NOMO-1 treated with DMSO at 0.1 percent for 48 hours (cell line): Measurements from ENCODE around the gene ABCG4.
A peak's percentile ranks its signal among the peaks of the same experiment; 100 is the strongest.
"Not testable (repeated sequence)": the region's sequence is repeated elsewhere in the genome, so short reads cannot be mapped to it uniquely, and the experiment has no call there.

ENCODE experiments used
- DNase-seq: peaks from one replicate; lab custom pipeline; 2025; ENCODE audit not compliant: unreplicated experiment; lab: John Stamatoyannopoulos, UW

Gene ABCG4

DNA sequence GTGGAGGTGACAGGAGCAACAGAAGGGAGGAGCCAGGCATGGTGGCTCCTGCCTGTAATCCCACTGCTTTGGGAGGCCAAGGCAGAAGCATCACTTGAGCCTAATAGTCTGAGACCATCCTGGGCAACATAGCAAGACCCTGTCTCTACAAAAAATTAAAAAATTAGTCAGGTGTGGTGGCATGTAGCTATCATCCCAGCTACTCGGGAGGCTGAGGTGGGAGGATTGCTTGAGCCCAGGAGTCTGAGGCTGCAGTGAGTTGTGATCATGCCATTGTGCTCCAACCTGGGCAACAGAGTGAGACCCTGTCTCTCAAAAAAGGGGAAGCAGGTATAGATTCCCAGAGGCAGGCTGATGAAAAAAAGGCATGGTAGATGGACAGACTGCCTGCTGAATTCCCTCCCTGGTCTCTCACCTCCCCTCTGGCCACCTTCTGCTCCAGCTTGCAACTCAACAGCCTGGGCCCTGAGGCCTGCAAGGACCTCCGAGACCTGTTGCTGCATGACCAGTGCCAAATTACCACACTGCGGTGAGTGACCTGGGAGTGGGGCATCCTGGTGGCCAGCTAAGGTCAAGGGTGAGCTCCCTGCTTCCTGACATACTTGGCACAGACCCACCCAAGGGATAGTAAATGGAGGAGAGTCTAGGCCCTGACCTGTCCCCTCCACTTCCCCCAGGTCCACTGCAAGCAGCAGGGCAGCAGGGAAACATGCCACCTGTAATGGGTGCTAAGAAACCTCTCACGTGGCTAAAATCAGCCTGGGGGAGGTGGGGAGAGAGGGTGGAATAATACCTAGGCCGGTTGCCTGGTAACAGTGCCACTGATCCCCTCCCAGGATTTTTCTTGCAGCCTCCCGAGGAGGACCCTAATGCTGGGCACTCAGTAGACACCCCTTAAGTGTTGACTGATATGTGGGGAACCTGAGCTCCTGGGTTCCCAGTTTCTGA, 32.2 kb downstream of the ABCG4 start:
- DNase-seq, result no peak

DNA sequence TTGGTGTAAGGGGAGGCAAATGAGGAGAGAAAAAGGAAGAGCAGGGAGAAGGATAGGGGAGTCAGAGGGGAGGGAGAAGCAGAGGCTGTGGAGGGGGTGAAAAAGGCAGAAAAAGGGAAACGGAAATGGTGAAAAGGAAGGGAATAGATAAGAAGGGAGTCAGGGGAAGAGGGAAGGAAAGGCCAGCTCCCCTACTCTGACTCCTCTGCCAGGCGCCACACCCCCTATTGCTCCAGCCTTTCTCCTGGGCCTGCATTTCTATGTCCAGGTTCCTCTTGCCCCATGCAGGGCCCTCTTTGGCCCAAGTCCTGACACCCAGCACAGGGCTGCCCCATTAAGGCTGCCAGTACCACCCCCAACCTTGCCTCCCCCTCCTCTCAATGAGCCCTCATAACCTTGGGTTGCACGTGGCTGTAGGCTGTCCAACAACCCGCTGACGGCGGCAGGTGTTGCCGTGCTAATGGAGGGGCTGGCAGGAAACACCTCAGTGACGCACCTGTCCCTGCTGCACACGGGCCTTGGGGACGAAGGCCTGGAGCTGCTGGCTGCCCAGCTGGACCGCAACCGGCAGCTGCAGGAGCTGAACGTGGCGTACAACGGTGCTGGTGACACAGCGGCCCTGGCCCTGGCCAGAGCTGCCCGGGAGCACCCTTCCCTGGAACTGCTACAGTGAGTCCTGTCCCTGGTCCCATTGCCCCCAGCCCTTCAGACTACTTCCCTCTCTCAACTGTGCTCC, 33.0 kb downstream of the ABCG4 start:
- no peak for DNase-seq

DNA sequence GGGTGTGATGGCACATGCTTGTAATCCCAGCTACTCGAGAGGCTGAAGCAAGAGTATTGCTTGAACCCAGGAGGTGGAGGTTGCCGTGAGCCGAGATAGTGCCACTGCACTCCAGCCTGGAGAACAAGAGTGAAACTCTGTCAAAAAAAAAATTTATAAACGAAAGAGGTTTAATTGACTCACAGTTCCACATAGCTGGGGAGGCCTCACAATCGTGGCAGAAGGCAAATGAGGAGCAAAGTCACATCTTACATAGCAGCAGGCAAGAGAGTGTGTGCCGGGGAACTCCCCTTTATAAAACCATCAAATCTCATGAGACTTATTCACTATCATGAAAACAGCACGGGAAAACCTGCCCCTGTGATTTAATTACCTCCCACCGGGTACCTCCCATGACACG, 35.5 kb downstream of the ABCG4 start:
- DNase-seq, result not testable (repeated sequence)

DNA sequence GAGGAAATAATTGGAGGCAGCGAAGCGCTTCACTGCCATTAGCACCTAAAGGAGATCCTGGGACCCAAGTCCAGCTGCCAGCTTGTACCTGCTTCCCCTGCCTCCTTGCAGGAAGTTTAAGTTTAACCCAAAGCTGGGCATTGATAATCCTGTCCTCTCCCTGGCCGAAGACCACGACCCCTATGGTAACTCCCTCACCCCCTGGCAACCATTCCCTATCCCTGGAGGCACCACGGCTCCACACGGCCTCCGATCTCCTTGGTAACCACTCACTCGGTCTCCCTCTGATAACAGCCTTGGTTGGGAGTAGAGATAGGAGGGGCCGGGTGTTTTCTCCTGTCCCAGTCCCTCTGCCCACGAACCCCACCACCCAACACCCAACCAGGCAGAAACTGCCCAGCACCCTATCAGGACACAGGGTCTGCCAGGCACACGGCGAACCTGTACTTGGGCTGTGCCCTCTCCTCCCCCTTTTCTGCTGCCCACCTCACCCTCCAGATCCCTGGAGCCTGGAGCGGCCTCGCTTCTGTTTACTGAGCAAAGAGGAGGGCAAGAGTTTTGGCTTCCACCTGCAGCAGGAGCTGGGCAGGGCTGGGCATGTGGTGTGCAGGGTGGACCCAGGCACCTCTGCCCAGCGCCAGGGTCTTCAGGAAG, 37.3 kb downstream of the ABCG4 start:
- no peak for DNase-seq

DNA sequence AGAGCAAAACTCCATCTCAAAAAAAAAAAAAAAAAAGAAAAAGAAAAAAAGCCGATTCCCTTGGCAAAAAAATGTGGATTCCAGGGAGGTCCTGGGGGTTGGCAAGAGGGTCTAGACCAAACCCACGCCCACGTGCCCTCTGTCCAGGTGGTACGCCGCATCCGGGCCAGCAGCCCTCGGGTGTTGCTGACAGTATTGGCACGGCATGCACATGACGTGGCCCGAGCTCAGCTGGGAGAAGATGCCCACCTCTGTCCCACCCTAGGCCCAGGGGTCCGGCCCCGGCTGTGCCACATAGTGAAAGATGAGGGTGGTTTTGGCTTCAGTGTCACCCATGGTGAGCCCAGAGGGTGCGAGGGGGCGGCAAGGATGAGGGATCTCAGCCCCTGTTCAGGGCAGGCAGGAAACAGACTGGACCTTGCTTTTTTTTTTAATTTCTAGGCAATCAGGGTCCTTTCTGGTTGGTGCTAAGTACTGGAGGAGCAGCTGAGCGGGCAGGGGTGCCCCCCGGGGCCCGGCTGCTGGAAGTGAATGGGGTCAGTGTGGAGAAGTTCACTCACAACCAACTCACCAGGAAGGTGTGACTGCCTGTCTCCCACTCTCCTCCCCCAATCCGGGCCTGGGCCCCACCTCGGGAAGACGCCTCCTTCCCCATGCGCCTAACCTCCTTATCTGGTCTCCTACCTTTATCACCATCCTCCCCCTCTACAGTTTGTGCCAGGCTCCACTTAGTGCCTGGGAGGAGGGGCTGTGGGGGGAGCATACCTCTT, 38.5 kb downstream of the ABCG4 start:
- DNase-seq, result no peak

DNA sequence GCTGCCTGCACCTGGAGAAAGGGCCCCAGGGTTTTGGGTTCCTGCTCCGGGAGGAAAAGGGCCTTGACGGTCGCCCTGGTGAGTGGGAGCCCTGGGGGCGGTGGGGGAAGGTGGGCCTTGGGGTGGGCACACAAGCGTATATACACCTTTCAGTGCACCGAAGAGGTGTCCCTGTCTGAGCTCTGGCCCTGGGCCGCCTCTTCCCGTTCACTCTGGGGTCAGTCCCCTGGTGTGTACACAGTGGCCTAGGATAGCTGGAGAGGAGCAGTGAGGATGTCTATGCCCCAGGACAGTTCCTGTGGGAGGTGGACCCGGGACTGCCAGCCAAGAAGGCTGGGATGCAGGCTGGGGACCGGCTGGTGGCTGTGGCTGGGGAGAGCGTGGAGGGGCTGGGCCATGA, 39.2 kb downstream of the ABCG4 start:
- no peak for DNase-seq

DNA sequence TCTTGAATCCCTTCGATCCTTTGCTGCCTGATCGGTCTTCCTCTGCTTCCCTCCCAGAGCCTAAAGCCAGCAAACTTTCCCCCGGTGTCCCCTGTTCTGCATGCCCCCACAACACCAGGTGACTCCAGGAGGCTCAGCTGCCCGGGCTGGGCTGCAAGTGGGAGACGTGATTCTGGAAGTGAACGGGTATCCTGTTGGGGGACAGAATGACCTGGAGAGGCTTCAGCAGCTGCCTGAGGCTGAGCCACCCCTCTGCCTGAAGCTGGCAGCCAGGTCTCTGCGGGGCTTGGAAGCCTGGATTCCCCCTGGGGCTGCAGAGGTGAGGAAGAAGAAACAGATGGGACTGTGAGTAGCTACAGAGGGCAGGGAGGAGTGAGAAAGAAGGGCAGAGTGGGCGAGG, 40.0 kb downstream of the ABCG4 start:
- no peak for DNase-seq

DNA sequence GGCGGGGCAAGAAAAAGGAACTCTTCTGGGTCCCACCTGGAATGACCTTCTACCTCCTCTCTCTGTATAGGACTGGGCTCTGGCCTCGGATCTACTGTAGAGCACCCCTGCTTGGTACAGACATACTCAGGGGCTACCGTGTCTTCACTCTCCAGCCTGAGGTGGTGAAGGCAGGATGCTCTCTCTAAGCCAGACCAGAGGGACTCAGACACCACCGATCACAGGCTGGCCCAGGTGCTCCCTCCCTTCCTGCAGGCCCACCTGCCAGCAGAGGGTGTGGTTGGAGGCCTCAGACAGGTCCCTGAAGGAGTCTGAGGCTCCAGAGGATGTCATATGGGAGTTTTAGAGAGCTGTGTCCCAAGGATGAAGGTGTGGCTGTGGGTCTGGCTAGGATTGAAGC, 40.5 kb downstream of the ABCG4 start:
- DNase-seq, result no peak

DNA sequence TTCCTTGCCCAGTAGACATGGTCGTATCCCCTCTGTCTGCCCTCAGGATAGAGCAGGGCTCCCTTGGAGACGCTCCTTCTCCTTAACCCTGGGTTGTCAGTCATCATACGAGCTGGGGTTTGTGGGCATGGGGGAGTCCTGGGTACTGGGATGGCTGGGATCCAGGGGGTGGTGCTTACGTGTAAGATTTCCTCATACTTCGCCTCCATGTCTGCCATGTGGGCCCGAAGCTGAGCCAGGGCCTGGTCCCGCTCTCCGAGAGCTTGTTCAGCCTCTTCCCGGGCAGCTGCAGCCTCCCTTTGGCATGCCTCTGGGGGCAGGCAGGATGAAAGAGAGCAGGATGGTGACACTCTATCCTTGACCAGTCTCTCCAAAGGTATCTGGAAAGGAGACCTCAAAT, 41.7 kb downstream of the ABCG4 start:
- no peak for DNase-seq

DNA sequence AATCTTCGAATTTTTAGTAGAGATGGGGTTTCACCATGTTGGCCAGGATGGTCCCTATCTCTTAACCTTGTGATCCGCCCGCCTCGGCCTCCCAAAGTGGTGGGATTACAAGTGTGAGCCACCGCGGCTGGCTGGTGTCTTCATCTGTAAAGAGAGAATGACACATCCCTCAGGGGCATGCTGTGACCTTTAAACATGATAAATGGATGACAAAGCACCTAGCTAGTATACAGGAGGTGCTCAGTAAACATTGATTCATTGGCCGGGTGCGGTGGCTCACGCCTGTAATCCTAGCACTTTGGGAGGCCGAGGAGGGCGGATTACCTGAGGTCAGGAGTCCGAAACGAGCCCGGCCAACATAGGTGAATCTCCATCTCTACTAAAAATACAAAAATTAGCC, 42.4 kb downstream of the ABCG4 start:
- DNase-seq, result not testable (repeated sequence)

DNA sequence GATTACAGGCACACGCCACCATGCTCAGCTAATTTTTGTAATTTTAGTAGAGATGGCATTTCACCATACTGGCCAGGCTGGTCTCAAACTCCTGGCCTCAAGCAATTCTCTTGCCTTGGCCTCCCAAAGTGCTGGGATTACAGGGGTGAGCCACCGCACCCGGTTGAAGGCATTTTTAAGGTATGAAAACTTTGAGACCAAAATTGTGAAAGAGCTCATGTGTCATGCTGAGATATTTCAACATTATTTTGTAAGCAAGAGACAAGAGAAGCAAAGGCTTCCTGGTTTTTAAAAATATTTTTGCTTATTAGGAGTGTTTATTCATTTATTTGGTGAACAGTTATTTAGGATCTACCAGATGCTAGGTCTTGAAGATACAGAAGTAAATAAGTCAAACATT, 43.3 kb downstream of the ABCG4 start:
- peak; percentile 69 for DNase-seq

DNA sequence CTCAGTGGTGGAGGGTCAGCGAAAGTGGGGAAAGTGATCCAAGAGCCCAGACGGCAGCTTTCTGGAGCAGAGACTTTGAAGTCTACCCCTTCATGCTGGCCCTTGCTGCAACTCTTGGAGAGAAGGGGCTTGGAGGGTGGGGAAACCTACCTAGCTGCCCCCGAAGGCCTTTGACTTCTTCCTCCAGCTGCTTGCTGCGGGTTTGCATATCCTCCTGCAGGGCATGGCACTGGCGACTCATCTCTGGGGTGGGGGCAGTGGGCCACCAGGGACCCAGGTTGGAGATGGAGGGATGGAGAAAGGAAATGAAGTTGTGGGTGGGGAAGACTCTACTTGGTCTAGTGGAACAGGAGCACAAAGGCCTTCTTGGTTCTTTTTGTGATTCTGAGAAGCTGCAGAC, 44.1 kb downstream of the ABCG4 start:
- DNase-seq, result no peak

DNA sequence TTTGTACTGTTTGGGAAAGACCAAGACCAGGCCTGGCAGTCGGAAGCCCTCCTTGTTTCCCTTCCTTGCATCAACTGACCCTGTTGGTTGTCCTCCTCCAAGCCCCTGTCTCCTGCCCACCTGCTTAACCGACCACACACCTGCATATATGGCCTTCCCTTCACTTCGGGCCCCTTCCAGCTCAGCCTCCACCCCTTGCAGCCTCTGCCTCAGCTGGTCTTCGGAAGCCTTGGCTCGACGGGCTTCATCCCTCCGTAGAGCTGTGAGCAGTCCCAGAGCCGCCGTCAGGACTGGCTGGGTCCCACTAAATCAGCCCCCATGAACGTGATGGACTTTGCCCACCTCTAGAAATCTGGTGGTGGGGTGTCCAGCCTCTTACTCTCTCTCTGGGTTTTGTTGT, 44.8 kb downstream of the ABCG4 start:
- no peak for DNase-seq

DNA sequence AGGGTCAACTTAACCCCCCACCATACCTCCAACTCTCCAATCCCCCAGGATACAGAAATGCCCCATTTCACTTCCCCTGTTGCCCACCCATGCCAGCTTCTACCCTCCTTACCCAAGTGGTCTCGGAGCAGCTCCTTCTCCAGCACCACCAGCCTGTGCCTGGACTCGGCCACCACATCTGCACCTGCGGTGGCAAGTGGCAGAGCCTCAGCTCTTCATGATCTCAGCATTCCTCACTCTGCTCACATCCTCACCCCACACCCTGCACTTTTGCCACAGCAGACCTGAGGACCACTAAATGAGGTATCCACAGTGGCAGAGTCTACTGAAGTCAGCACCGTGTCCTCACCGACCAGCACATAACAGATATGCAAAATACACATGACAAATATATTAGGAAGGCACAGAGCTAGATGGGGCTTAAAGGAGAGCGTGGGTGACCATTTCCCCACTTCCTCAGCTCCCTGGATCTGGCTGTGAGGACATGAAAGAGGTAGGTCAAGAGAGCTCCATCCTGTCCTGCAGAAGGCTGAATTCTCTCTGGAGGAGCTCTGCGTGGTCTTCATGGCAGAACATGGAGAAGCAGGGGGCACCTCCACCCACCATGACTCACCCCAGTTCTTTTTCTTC, 46.1 kb downstream of the ABCG4 start:
- DNase-seq, result no peak

DNA sequence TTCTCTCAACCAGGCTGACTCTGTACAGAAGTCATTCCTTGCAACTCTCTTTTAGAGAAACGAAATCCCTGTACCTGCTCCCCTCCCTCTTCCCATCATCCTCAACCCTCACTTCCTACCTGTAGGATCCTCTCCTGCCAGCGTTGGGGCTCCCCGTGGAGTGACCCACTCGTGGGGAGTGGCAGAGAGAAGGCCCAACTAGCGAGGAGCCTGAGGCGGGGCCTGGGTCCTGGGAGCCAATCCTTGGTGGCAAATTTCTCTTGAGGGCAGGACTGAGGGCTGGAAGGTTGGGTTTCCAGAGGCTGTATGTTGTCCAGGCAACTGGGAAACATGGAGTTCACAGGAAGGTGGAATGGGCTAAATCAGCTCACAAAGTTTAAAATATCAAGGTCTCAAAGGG, 46.8 kb downstream of the ABCG4 start:
- no peak for DNase-seq

DNA sequence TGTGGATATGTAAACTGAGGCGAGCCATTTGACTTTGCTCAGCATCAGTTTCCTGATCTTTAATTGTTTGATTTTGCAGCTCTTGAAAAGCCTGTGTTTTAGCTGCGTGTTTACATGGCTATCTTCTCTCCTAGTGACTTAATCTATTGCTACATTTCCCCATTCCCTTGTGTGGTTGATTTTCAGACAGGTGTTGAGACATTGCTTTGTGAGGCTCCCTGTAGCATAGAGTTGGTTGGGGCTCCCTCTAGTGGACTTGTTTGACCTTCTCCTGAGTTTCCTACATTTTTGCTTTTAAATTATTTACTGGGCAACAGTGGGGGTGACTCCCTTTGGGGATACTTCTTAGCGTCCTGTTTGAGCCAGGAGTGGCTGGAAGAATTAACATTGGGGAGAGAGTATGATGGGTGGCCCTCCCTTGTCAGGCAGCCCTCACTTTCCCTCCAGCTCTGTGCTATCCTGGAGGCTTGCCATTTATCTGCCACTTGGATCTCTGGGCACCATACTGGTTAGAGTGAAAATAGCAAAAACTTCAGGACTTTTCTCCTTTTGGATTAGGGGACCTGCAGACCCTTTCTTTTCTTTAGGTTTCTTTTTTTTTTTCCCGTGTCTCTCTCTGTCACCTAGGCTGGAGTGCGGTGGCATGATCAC, 48.1 kb downstream of the ABCG4 start:
- DNase-seq, result peak; percentile 97

DNA sequence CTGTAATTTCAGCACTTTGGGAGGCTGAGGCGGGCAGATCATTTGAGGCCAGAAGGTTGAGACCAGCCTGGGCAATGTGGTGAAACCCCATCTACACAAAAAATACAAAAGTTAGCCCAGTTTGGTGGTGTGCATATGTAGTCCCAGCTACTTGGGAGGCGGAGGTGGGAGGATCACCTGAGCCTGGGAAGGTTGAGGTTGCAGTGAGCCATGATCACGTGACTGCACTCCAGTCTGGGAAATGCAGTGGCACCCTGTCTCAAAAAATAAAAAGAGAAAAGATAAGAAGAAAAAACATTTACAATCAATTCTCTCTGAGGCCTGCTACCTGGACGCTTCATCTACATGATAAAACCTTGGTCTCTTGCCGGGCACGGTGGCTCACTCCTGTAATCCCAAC, 50.1 kb downstream of the ABCG4 start:
- DNase-seq, result no peak

DNA sequence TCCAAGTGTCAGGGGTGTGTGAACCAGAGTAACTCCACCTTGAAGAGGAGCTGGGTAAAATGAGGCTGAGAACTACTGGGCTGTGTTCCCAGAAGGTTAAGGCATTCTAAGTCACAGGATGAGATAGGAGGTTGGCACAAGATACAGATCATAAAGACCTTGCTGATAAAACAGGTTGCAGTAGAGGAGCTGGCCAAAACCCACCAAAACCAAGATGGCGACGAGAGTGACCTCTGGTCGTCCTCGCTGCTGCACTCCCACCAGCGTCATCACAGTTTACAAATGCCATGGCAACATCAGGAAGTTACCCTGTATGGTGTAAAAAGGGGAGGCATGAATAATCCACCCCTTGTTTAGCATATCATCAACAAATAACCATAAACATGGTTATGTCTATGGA, 52.4 kb downstream of the ABCG4 start:
- DNase-seq, result not testable (repeated sequence)

DNA sequence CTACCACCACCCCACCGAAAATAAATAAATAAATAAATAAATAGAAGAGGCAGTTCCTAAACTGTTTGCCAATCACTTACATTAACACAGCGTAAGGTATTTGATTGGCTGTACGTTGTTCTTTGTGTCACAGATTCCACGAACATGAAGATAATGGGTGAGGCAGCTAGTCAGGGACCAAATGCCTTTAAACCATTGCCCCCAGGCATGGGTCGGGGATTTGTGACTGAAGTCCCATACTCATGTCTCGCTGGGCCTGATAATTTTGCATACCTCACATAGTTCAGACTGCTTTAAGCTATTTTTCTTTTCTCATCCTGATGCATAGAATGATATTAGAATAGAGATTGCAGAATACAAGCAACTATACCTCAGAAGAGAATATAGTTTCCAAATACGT, 53.7 kb downstream of the ABCG4 start:
- no peak for DNase-seq

DNA sequence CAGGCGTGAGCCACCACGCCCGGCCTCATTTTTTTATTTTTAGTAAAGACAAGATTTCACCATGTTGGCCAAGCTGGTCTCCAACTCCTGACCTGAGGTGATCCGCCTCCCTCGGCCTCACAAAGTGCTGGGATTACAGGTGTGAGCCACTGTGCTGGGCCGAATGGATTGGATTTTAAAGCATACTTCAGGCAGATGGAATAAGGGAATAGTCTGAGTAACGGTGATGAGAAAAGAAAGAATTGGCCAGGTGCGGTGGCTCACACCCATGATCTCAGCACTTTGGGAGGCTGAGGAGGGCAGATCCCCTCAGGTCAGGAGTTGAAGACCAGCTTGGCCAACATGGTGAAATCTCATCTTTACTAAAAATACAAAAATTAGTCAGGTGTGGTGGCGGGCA, 55.2 kb downstream of the ABCG4 start:
- no peak for DNase-seq
